Caco-2 (cell line): ENCODE data around the gene GRID2IP. TPM values are rescaled to one million over a fixed set of nuclear protein-coding genes. Genes with fewer than 3 reads are reported as not detected.

Source experiments
- Bru-seq: library from RNA; stranded (reverse); fragments of 400-500 nt; gene quantifications from one replicate; lab custom pipeline; 2021; lab: Mats Ljungman, UMichigan
- BruChase-seq, 2 experiments: library from RNA; stranded (reverse); fragments of 400-500 nt; gene quantifications; one replicate each; lab custom pipeline; 2021; lab: Mats Ljungman, UMichigan
- BruUV-seq: library from RNA; stranded (reverse); fragments of 400-500 nt; replicated peaks from 2 replicates; lab custom pipeline; 2021; lab: Mats Ljungman, UMichigan
- CTCF ChIA-PET: fragments of 300-600 bp; sonication (Branson Sonifier 250); formaldehyde crosslinking; loops from one replicate; lab custom pipeline; 2022; ENCODE audit warnings: antibody characterized with exemption; lab: Charles Lee
- POLR2A ChIA-PET: fragments of 300-600 bp; sonication (Branson Sonifier 250); formaldehyde crosslinking; loops from one replicate; lab custom pipeline; 2022; ENCODE audit warnings: antibody characterized with exemption; lab: Charles Lee
- DNase-seq, 2 experiments: peaks; one replicate each; pipeline versions ENCODE4 v3.0.0 to v3.0.0-alpha.2; 2020 to 2022
- H3K27me3 ChIP-seq: replicated peaks from 2 replicates; pipeline ENCODE4 v1.6.0; 2011; ENCODE audit warnings: low read length; ENCODE audit not compliant: control insufficient read depth, insufficient read depth
- H3K36me3 ChIP-seq: 2 replicates; pipeline ENCODE4 v1.5.1; 2011; ENCODE audit warnings: low read length; ENCODE audit not compliant: control insufficient read depth, insufficient read depth
- H3K4me1 ChIP-seq: fragments of 250-450 bp; sonication (Bioruptor Pico); 2 replicates; pipeline ENCODE4 v1.5.1; 2020; ENCODE audit warnings: mild to moderate bottlenecking
- H3K4me3 ChIP-seq: 2 replicates; pipeline ENCODE4 v1.5.1; 2011; ENCODE audit warnings: low read depth, mild to moderate bottlenecking, control low read depth, low read length
- H3K9me3 ChIP-seq: fragments of 250-450 bp; sonication (Bioruptor Pico); 2 replicates; pipeline ENCODE4 v1.5.1; 2020; ENCODE audit warnings: mild to moderate bottlenecking, moderate library complexity
- H3K27ac Mint-ChIP-seq: one replicate; pipeline ENCODE4 v1.8.0; 2022; ENCODE audit warnings: mixed read lengths; ENCODE audit not compliant: unreplicated experiment
- H3K27me3 Mint-ChIP-seq: one replicate; pipeline ENCODE4 v1.8.0; 2022; ENCODE audit warnings: mixed read lengths; ENCODE audit not compliant: insufficient read depth, unreplicated experiment
- H3K36me3 Mint-ChIP-seq: one replicate; pipeline ENCODE4 v1.8.0; 2022; ENCODE audit warnings: mild to moderate bottlenecking, mixed read lengths; ENCODE audit not compliant: insufficient read depth, unreplicated experiment
- H3K4me1 Mint-ChIP-seq: one replicate; pipeline ENCODE4 v1.8.0; 2022; ENCODE audit warnings: low read depth, mixed read lengths; ENCODE audit not compliant: unreplicated experiment
- H3K4me3 Mint-ChIP-seq: one replicate; pipeline ENCODE4 v1.8.0; 2022; ENCODE audit warnings: mild to moderate bottlenecking, moderate library complexity, mixed read lengths; ENCODE audit not compliant: unreplicated experiment
- H3K9me3 Mint-ChIP-seq: one replicate; pipeline ENCODE4 v1.8.0; 2022; ENCODE audit warnings: mixed read lengths; ENCODE audit not compliant: unreplicated experiment
- CTCF ChIP-seq, 2 experiments: fragments of 200-600 bp in 1 of 2; IDR thresholded peaks; 1 replicate in 1 of 2; 2 replicates in 1 of 2; pipeline versions ENCODE4 v1.5.1 to v1.8.0; 2011 to 2022; ENCODE audit warnings: antibody characterized with exemption in 1 of 2, control low read depth in 1 of 2, inconsistent platforms in 1 of 2, low read depth in 1 of 2, low read length in 1 of 2, mild to moderate bottlenecking in 1 of 2, moderate library complexity in 1 of 2; ENCODE audit not compliant: insufficient read depth in 1 of 2, severe bottlenecking in 1 of 2, unreplicated experiment in 1 of 2
- intact Hi-C: fragments of 100-400 bp; cut with micrococcal nuclease; formaldehyde crosslinking; loops from one replicate; pipeline ENCODE4 v1.10.0; 2022; ENCODE audit not compliant: unreplicated experiment
- long read RNA-seq: library from polyadenylated mRNA; stranded (forward); transcript quantifications from one replicate; pipeline ENCODE4 v2.0.0, GENCODE V29; 2022
- total RNA-seq: library from RNA; stranded (reverse); gene quantifications from 2 replicates; pipeline ENCODE4 v1.2.3, GENCODE V29; 2022

The GRID2IP gene
- total RNA-seq (0.65 and 0.95 TPM in 2 replicates), Bru-seq, nascent RNA (percentile 30 among the genes with signal in this experiment), BruChase-seq, experiment 1, labeled RNA remaining after a 2-hour chase (percentile 25 among the genes with signal in this experiment), BruChase-seq, experiment 2, labeled RNA remaining after a 6-hour chase (percentile 19 among the genes with signal in this experiment)
- long read RNA-seq, partial matches to known transcripts, result 2 of 3 reads
- long read RNA-seq, other reads (novel, unspliced or antisense), result 1 of 3 reads

GRCh38 chr7:6551016-6551511 lies at the start of gene GRID2IP:
TSS of gene GRID2IP (minus strand) at chr7:6551461. CDS start at chr7:6551436, 25 bp downstream.
- BruUV-seq, result no TSS peak
- H3K4me1 Mint-ChIP-seq, result no peaks in the 10 kb centered on the region
- H3K4me3 ChIP-seq, result no peak within 1 kb of the TSS
- H3K4me3 Mint-ChIP-seq, result no peak within 1 kb of the TSS
- H3K27ac Mint-ChIP-seq, result no peak within 1 kb of the TSS
- no peaks in the 10 kb centered on the region for H3K27me3 ChIP-seq
- ChIA-PET POLR2A (no interaction called here), CTCF (no interaction called here)
- H3K36me3 ChIP-seq, result no peaks in the 10 kb centered on the region
- peaks cover 3% of the 10 kb centered on the region for H3K27me3 Mint-ChIP-seq
- no peaks in the 10 kb centered on the region for H3K36me3 Mint-ChIP-seq
- no peak for DNase-seq
- no peaks in the 10 kb centered on the region for H3K9me3 Mint-ChIP-seq
- no peaks in the 10 kb centered on the region for H3K4me1 ChIP-seq
- TF ChIP-seq CTCF (IDR thresholded peaks at IDR 0.05; ENCODE audit: insufficient read depth in 1 of 2, low read depth in 1 of 2, low read length in 1 of 2, severe bottlenecking in 1 of 2, unreplicated experiment in 1 of 2), result no peak
- intact Hi-C loops, result no loop called here
- no peaks in the 10 kb centered on the region for H3K9me3 ChIP-seq

- ChIA-PET POLR2A (no interaction called here), CTCF (no interaction called here)
- H3K36me3 Mint-ChIP-seq, result peaks cover 72% of the 10 kb centered on the region
- intact Hi-C loops, result no loop called here
- Histone ChIP-seq H3K4me3 (no peak overlapping the region), H3K36me3 (peaks cover 3% of the 10 kb centered on the region; the same call in 1 of the 2 replicates), H3K9me3 (no peaks in the 10 kb centered on the region), H3K27me3 (no peaks in the 10 kb centered on the region), H3K4me1 (no peaks in the 10 kb centered on the region)
- no peaks in the 10 kb centered on the region for H3K9me3 Mint-ChIP-seq
- no peak overlapping the region for H3K4me3 Mint-ChIP-seq
- H3K27ac Mint-ChIP-seq, result no peak overlapping the region
- H3K4me1 Mint-ChIP-seq, result no peaks in the 10 kb centered on the region
- no peak for DNase-seq
- no TSS peak for BruUV-seq
- H3K27me3 Mint-ChIP-seq, result no peaks in the 10 kb centered on the region
- no peak for TF ChIP-seq CTCF (IDR thresholded peaks at IDR 0.05; ENCODE audit: insufficient read depth in 1 of 2, low read depth in 1 of 2, low read length in 1 of 2, severe bottlenecking in 1 of 2, unreplicated experiment in 1 of 2)
These were observed 48.8 kb upstream of the GRID2IP start for GRCh38 chr7:6600093-6600492.

GRCh38 chr7:6590645-6591110 lies 39.4 kb upstream of the GRID2IP start:
- Histone ChIP-seq H3K4me1 (peaks cover 4% of the 10 kb centered on the region; the same call in 1 of the 2 replicates), H3K4me3 (peak overlapping the region; percentile 99), H3K27me3 (no peaks in the 10 kb centered on the region), H3K9me3 (no peaks in the 10 kb centered on the region), H3K36me3 (no peaks in the 10 kb centered on the region; the same call in none of the 2 replicates)
- Mint-ChIP-seq H3K27ac (peak overlapping the region; percentile 7), H3K27me3 (no peaks in the 10 kb centered on the region), H3K36me3 (peaks cover 73% of the 10 kb centered on the region), H3K4me1 (no peaks in the 10 kb centered on the region), H3K4me3 (peak overlapping the region; percentile 77), H3K9me3 (no peaks in the 10 kb centered on the region)
- no peak for TF ChIP-seq CTCF (IDR thresholded peaks at IDR 0.05; ENCODE audit: insufficient read depth in 1 of 2, low read depth in 1 of 2, low read length in 1 of 2, severe bottlenecking in 1 of 2, unreplicated experiment in 1 of 2)
- BruUV-seq, result no TSS peak
- POLR2A ChIA-PET, result interaction anchor here (1.2 kb wide), 1 partner anchor 13 kb away, joined by 3 read pairs; no protein-coding TSS in a partner anchor
- CTCF ChIA-PET, result interaction anchor here (0.6 to 2.9 kb wide), 5 partner anchors 24 to 300 kb away, joined by 3 to 18 read pairs (median 3); no protein-coding TSS in a partner anchor
- intact Hi-C loops, result no loop called here
- DNase-seq, result no peak
